Lung microvascular endothelial cell (primary cell): ENCODE results near the gene UGT1A3. TPM values are rescaled to one million over a fixed set of nuclear protein-coding genes. Genes with fewer than 3 reads are reported as not detected.
"Not testable (repeated sequence)": the region's sequence is repeated elsewhere in the genome, so short reads cannot be mapped to it uniquely, and the experiment has no call there.

Source experiments
- DNase-seq, 2 donors: peaks; one replicate each; pipeline versions ENCODE4 v3.0.0 to v3.0.0-alpha.2; 2010; ENCODE audit warnings: low read depth in 2 of 2
- total RNA-seq: library from RNA; depleted of rRNA; stranded (reverse); fragments of >200 nt; gene quantifications from 2 replicates; pipeline ENCODE4 v1.2.1, GENCODE V29; 2014

UGT1A3 gene
- total RNA-seq, 1 donor from 2014 or later, result not detected

GRCh38 chr2:233707940-233708644, 20.8 kb upstream of the UGT1A3 start:
- no peak for DNase-seq

DNA sequence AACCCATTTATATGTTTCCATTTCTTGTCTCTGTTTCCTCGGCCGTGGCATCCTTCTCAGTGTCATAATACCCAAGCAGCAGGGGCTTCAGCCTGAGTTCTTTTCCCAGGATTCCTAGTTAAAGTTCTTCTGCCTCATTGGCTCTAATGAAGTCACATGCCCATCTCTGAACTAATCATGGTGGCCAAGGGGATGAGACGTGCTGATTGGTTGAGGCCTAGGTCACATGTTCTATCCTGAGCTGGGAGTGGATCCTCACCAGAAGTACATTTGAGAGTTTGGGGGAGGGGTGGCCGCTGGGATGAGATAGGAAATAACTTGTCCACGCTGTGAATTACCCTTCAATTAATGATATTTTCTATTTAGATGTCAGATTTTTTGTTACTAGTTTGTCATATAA, 19.9 kb upstream of the UGT1A3 start:
- no peak for DNase-seq

- peak; percentile 74 to 85 for DNase-seq
Observed at GRCh38 chr2:233711312-233712008, 17.4 kb upstream of the UGT1A3 start.

DNA sequence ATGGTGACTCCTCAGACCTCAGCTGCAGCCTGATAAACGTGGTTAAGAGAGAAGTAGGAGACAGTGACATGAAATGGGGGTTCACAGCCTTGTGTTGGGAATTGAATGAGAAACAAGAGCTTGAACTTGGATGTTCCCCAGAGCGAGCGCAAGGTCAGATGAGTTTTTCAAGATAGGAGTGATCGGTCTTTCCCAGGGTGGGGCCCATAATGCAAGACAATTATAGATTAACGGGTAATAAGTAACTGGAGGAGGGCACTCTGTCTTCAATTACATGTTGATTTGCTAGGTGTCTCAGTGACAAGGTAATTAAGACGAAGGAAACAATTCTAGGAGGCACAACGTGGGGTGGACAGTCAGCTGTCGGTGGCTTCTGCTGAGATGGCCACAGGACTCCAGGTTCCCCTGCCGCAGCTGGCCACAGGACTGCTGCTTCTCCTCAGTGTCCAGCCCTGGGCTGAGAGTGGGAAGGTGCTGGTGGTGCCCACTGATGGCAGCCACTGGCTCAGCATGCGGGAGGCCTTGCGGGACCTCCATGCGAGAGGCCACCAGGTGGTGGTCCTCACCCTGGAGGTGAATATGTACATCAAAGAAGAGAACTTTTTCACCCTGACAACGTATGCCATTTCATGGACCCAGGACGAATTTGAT, 16.1 kb upstream of the UGT1A3 start, which contains the start of gene UGT1A5:
UGT1A5 (plus strand) TSS at position 297 of the 651 bp plus-strand sequence; CDS start at position 382, 85 bp downstream.
- DNase-seq, result no peak

GRCh38 chr2:233713262-233713615, 15.6 kb upstream of the UGT1A3 start:
- DNase-seq, result no peak

DNA sequence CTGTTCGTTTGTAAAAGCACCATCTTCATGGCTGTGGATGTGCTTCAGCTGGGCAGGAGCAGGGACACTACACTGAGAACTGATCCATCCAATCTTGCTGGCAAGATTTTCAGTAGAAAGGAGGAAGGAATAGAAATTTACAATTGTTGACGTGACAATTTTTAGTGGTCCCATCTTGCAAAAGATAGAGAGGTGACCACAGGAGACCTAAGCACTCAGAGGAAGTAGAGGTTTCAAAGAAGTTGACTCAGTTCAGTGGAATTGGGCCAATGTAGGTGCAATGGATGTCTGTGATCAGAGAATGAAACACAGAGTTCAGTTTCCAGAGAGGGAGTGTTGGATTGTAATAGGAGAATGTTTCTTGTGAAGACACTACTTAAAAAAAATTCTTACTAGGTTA, 14.7 kb upstream of the UGT1A3 start:
- no peak for DNase-seq

DNA sequence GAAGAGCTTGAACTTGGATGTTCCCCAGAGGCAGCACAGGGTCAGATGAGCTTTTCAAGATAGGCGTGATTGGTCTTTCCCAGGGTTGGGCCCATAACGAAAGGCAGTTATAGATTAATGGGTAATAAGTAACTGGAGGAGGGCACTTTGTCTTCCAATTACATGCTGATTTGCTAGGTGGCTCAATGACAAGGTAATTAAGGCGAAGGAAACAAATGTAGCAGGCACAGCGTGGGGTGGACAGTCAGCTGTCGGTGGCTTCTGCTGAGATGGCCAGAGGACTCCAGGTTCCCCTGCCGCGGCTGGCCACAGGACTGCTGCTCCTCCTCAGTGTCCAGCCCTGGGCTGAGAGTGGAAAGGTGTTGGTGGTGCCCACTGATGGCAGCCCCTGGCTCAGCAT, 10.3 kb upstream of the UGT1A3 start, which contains the start of gene UGT1A4:
UGT1A4 (plus strand) TSS at position 185 of the 400 bp plus-strand sequence; CDS start at position 270, 85 bp downstream.
- no peak for DNase-seq

DNA sequence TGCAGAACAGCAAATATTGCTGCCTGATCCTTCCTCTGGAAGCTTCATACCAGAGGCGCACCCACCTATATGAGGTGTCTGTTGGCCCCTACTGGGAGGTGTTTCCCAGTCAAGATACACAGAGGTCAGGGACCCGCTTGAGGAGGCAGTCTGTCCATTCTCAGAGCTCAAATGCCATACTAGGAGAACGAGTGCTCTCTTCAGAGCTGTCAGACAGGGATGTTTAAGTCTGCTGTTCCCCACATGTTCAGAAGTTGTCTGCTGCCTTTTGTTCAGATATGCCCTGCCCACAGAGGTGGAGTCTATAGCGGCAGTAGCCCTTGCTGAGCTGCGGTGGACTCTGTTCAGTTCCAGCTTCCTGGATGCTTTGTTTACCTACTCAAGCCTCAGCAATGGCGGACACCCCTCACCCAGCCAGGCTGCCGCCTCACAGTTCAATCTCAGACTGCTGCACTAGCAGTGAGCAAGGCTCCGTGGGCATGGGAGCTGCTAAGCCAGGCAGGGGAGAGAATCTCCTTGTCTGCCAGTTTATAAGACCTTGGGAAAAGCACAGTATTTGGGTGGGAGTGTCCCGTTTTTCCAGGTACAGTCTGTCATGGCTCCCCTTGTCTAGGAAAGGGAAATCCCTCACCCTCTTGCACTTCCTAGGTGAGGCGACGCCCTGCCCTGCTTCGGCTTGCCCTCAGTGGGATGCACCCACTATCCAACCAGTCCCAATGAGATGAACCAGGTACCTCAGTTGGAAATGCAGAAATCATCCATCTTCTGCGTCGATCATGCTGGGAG, 8.2 kb downstream of the UGT1A3 start:
- DNase-seq, result not testable (repeated sequence)

GRCh38 chr2:233740870-233741269, 12.0 kb downstream of the UGT1A3 start:
- DNase-seq, result no peak

DNA sequence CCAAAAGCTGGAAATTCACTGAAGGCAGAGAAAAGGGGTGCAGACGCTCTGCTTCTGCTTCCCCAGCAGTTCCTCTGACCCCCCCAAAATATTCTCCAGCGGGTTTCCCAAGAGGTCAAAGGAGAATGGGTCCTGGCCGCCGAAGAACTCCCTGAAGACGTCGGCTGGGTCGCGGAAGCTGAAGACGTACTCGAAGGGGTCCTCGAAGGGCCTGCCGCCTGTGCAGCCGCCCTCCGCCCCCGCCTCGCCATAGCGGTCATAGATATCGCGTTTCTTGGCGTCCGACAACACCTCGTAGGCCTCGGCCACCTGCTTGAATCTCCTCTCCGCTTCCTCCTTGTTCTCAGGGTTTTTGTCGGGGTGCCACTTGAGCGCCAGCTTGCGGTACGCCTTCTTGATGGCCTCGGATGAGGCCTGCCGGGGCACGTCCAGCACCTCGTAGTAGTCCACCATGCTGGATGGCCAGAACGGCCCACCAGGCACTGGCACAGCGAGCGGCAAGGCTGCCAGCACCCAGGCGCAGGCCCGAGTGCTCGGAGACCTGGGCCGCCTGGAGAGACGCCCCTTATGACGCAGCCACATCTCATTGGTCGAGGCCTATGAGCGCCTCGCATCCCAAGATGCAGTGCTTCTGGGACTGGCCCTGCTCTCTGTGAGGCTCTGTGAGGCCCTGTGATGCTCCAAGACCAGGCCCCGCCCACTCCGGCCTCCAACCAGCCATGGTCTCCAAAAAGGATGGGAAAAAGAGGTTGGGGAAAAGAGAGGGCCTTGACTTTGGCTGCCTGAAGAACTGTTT, 14.8 kb downstream of the UGT1A3 start:
- DNase-seq, result no peak

DNA sequence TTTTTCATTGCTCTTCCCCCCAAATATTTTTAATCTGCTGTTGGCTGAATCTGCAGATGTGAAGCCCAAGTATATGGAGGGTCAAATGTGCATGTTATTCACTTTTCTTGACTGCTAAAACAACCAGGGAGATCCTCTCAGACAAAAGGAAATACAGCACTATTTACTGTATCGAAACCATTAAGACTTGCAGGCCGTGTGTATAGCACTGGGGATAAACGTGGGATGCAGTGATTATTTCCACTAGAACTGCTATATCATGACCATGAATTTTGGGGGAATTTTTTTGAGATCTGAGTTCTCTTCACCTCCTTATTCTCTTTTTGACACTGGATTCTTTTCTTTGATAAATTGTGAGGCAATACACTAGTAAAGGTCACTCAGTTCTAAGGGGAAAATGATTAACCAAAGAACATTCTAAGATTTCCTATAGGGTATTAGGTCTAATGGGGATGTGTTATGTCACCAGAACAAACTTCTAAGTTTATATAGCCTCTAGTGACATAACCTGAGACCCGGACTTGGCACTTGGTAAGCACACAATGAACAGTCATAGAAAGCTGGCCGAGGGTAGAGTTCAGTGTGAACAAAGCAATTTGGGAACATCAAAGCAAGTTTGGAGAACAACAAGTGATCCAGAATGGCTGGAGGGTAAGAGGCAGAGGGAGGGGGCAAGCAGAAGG, 16.4 kb downstream of the UGT1A3 start:
- no peak for DNase-seq

DNA sequence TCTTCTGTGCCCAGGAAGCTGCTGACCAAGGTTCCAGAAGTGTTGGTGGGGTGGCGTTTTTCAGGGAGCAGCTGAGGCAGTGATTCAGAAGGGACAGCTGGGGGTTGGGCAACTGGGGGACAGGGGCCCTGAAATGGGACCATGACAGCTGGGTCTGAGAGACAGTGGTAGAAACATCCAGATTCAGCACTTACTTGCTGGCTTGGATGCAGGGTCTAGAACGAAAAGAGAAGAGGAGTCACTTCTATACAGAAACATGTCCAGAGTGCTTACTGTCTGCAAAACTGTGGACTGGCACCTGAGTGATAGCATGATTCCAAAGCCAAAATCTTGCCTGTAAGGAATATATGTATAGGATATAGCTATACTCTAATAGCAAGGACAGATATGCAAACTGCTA, 17.0 kb downstream of the UGT1A3 start:
- DNase-seq, result not testable (repeated sequence)

GRCh38 chr2:233746475-233747282, 17.8 kb downstream of the UGT1A3 start:
- no peak for DNase-seq

GRCh38 chr2:233747283-233747544, 18.4 kb downstream of the UGT1A3 start:
- DNase-seq, result no peak

DNA sequence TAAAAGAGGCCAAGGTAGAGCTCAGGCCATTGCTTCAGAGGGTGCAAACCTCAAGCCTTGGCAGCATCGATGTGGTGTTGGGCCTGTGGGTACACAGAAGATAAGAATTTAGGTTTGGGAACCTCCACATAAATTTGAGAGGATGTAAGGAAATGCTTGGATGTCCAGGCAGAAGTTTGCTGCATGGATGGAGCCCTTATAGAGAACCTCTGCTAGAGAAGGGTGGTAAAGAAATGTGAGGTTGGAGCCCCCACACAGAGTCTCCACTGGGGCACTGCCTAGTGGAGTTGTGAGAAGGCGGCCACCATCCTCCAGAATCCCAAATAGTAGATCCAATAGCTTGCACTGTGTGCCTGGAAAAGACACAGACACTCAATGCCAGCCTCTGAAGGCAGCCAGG, 21.8 kb downstream of the UGT1A3 start:
- not testable (repeated sequence) for DNase-seq

DNA sequence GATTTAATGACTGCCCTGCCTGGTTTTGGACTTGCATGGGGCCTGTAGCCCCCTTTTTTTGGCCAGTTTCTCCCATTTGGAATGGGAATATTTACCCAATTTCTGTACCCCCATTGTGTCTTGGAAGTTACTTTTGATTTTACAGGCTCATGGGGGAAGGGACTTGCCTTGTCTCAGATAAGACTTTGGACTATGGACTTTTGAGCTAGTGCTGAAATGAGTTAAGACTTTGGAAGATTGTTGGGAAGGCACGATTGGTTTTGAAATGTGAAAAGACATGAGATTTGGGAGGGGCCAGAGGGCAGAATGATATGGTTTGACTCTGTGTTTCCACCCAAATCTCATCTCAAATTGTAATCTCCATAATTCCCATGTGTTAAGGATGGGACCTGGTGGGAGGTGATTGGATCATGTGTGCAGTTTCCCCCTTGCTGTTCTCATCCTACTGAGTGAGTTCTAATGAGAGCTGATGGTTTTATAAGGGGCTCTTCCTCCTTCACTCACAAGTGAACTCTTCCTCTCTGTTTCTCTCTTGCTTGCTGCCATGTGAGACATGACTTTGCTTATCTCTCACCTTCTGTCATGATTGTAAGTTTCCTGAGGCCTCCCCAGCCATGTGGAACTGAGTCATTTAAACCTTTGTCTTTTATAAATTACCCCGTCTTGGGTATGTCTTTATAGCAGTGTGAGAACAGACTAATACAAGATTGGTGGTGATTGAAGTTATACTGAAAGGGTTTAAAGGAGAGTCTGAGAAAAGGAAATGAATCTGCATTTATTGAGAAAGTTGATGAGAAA, 22.6 kb downstream of the UGT1A3 start:
- not testable (repeated sequence) for DNase-seq

DNA sequence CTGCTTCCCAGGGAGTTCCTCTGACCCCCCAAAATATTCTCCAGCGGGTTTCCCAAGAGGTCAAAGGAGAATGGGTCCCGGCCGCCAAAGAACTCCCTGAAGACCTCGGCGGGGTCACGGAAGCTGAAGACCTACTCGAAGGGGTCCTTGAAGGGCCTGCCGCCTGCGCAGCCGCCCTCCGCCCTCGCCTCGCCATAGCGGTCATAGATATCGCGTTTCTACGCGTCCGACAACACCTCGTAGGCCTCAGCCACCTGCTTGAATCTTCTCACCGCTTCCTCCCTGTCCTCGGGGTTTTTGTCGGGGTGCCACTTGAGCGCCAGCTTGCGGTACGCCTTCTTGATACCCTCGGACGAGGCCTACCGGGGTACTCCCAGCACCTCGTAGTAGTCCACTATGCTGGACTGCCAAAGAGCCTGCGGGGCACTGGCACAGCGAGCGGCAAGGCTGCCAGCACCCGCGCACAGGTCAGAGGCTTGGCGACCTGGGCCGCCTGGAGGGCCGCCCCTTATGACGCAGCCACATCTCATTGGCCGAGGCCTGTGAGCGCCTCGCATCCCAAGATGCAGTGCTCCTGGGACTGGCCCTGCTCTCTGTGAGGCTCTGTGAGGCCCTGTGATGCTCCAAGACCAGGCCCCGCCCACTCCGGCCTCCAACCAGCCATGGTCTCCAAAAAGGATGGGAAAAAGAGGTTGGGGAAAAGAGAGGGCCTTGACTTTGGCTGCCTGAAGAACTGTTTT, 26.2 kb downstream of the UGT1A3 start:
- no peak for DNase-seq

- DNase-seq, result no peak
Observed at GRCh38 chr2:233756429-233757081, 27.7 kb downstream of the UGT1A3 start.
